SK-N-SH treated with all-trans-retinoic acid at 6 μM for 48 hours (cell line): ENCODE results near the gene GRXCR1.

Source experiments
- ATAC-seq: fragments of 200-7000 bp; cut with Tn5 transposase; 3 replicates; pipeline ENCODE4 v1.9.1; 2020; ENCODE audit warnings: mild to moderate bottlenecking, moderate library complexity
- ARNTL ChIP-seq: fragments of 450-650 bp; formaldehyde crosslinking; IDR thresholded peaks from 2 replicates; pipeline ENCODE4 v1.5.0; 2020; ENCODE audit warnings: low read depth, mild to moderate bottlenecking, moderate library complexity, borderline replicate concordance
- CSDC2 ChIP-seq: fragments of 250-450 bp; sonication (Bioruptor Pico); IDR thresholded peaks from 2 replicates; pipeline ENCODE4 v1.5.0; 2020; ENCODE audit warnings: mild to moderate bottlenecking, moderate library complexity
- ESRRG ChIP-seq: fragments of 250-450 bp; sonication (Bioruptor Pico); IDR thresholded peaks from 2 replicates; pipeline ENCODE4 v1.6.1; 2021; ENCODE audit warnings: mild to moderate bottlenecking
- ISL1 ChIP-seq: fragments of 250-450 bp; sonication (Bioruptor Pico); IDR thresholded peaks from 2 replicates; pipeline ENCODE4 v2.1.2; 2022; ENCODE audit warnings: mild to moderate bottlenecking, moderate library complexity
- PPARA ChIP-seq: fragments of 250-450 bp; sonication (Bioruptor Pico); IDR thresholded peaks from 2 replicates; pipeline ENCODE4 v1.5.0; 2020; ENCODE audit warnings: mild to moderate bottlenecking, borderline replicate concordance
- TCF4 ChIP-seq: fragments of 250-450 bp; sonication (Bioruptor Pico); IDR thresholded peaks from 2 replicates; pipeline ENCODE4 v1.8.0; 2021; ENCODE audit warnings: mild to moderate bottlenecking, moderate library complexity, borderline replicate concordance
- TOX ChIP-seq: fragments of 250-450 bp; sonication (Bioruptor Pico); IDR thresholded peaks from 2 replicates; pipeline ENCODE4 v1.8.0; 2021; ENCODE audit warnings: mild to moderate bottlenecking, moderate library complexity, borderline replicate concordance
- ZFP3 ChIP-seq: fragments of 250-450 bp; sonication (Bioruptor Pico); IDR thresholded peaks from 2 replicates; pipeline ENCODE4 v1.5.0; 2020; ENCODE audit warnings: mild to moderate bottlenecking, moderate library complexity
- ZFP30 ChIP-seq: fragments of 450-650 bp; formaldehyde crosslinking; IDR thresholded peaks from 2 replicates; pipeline ENCODE4 v1.5.0; 2022; ENCODE audit warnings: mild to moderate bottlenecking, moderate library complexity
- ZNF565 ChIP-seq: fragments of 450-650 bp; formaldehyde crosslinking; conservative IDR thresholded peaks from 2 replicates; pipeline ENCODE4 v1.5.0; 2020; ENCODE audit warnings: low read depth, mild to moderate bottlenecking, moderate library complexity
- ZNF8 ChIP-seq: fragments of 450-650 bp; formaldehyde crosslinking; IDR thresholded peaks from 2 replicates; pipeline ENCODE4 v1.5.0; 2020; ENCODE audit warnings: mild to moderate bottlenecking, moderate library complexity
- TF ChIP-seq, protein P1 (sequence below): fragments of 250-450 bp; sonication (Bioruptor Pico); IDR thresholded peaks from 2 replicates; pipeline ENCODE4 v1.5.1; 2020; ENCODE audit warnings: low read depth, mild to moderate bottlenecking, moderate library complexity
- TF ChIP-seq, protein P2 (sequence below): fragments of 250-450 bp; sonication (Bioruptor Pico); IDR thresholded peaks from 2 replicates; pipeline ENCODE4 v1.5.0; 2020; ENCODE audit warnings: mild to moderate bottlenecking, moderate library complexity
- TF ChIP-seq, protein P3 (sequence below): fragments of 250-450 bp; sonication (Bioruptor Pico); IDR thresholded peaks from 2 replicates; pipeline ENCODE4 v1.8.0; 2021; ENCODE audit warnings: low read depth, mild to moderate bottlenecking, moderate library complexity, borderline replicate concordance
- TF ChIP-seq, protein P4 (sequence below): fragments of 250-450 bp; sonication (Bioruptor Pico); IDR thresholded peaks from 2 replicates; pipeline ENCODE4 v1.5.1; 2021; ENCODE audit warnings: mild to moderate bottlenecking, moderate library complexity
- TF ChIP-seq, protein P5 (sequence below): fragments of 250-450 bp; sonication (Bioruptor Pico); IDR thresholded peaks from 2 replicates; pipeline ENCODE4 v1.8.0; 2020; ENCODE audit warnings: mild to moderate bottlenecking, moderate library complexity, borderline replicate concordance

The GRXCR1 gene

DNA sequence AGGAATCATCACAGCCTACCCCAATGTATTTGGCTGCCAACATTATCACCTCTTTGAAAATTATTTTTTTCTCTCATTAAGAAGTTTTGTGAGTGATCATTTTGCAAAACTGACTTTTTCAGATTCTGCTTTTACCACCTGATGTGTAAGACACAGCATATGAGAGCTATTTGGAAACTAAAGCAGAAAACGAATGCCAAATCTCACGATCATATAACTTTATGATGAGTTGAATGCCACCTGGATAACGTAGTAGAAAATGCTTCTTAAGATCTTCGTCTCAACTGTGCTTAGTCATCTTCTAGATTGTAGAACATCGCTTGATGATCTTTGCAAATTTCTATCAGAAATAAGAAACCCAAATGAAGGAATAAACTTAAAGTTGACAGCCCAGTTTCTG lies 21.3 kb upstream of the GRXCR1 start:
- TF ChIP-seq TOX (CRISPR knock-in tag) (no peak), ZNF8 (no peak)
- TF ChIP-seq, protein P1, sequence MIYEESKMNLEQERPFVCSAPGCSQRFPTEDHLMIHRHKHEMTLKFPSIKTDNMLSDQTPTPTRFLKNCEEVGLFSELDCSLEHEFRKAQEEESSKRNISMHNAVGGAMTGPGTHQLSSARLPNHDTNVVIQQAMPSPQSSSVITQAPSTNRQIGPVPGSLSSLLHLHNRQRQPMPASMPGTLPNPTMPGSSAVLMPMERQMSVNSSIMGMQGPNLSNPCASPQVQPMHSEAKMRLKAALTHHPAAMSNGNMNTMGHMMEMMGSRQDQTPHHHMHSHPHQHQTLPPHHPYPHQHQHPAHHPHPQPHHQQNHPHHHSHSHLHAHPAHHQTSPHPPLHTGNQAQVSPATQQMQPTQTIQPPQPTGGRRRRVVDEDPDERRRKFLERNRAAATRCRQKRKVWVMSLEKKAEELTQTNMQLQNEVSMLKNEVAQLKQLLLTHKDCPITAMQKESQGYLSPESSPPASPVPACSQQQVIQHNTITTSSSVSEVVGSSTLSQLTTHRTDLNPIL (CRISPR knock-in tag), result no peak
- TF ChIP-seq, protein P2, sequence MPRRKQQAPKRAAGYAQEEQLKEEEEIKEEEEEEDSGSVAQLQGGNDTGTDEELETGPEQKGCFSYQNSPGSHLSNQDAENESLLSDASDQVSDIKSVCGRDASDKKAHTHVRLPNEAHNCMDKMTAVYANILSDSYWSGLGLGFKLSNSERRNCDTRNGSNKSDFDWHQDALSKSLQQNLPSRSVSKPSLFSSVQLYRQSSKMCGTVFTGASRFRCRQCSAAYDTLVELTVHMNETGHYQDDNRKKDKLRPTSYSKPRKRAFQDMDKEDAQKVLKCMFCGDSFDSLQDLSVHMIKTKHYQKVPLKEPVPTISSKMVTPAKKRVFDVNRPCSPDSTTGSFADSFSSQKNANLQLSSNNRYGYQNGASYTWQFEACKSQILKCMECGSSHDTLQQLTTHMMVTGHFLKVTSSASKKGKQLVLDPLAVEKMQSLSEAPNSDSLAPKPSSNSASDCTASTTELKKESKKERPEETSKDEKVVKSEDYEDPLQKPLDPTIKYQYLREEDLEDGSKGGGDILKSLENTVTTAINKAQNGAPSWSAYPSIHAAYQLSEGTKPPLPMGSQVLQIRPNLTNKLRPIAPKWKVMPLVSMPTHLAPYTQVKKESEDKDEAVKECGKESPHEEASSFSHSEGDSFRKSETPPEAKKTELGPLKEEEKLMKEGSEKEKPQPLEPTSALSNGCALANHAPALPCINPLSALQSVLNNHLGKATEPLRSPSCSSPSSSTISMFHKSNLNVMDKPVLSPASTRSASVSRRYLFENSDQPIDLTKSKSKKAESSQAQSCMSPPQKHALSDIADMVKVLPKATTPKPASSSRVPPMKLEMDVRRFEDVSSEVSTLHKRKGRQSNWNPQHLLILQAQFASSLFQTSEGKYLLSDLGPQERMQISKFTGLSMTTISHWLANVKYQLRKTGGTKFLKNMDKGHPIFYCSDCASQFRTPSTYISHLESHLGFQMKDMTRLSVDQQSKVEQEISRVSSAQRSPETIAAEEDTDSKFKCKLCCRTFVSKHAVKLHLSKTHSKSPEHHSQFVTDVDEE, result no peak

DNA sequence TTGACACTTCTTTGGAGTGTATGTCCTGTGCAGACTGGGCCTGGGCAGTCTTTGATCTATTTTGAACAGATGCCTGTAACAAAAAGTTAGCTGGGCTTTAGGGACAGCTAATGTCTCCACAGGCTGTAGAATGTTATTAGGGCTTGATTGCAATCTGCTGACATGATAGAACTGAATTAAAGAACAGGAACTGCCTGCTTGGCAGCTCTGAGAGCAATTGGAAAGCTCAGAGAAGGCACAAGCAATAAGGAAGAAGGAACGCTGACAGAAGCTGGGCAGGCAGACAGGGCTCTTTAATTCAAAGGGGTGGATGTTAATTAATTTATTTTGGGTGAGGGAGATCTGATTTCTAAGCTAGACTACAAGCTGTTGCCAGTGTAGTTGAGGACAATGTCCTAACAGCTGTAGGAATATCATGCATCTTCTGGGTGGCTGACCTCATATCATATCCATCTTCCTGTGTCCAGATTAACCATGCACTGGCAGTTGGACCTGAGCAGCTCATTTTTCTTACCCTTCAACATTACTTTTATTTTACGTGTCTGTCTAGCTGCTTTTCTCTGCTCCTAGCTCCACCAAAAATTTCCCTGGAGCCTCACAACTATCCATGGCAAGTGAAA lies 20.7 kb upstream of the GRXCR1 start:
- ATAC-seq, result no peak
- TF ChIP-seq, protein P3, sequence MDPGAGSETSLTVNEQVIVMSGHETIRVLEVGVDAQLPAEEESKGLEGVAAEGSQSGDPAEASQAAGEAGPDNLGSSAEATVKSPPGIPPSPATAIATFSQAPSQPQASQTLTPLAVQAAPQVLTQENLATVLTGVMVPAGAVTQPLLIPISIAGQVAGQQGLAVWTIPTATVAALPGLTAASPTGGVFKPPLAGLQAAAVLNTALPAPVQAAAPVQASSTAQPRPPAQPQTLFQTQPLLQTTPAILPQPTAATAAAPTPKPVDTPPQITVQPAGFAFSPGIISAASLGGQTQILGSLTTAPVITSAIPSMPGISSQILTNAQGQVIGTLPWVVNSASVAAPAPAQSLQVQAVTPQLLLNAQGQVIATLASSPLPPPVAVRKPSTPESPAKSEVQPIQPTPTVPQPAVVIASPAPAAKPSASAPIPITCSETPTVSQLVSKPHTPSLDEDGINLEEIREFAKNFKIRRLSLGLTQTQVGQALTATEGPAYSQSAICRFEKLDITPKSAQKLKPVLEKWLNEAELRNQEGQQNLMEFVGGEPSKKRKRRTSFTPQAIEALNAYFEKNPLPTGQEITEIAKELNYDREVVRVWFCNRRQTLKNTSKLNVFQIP (CRISPR knock-in tag), result no peak
- TF ChIP-seq TCF4 (no peak), TOX (CRISPR knock-in tag) (no peak), ZNF565 (CRISPR knock-in tag) (no peak), ZFP3 (no peak), ARNTL (CRISPR knock-in tag) (no peak), ISL1 (CRISPR knock-in tag) (no peak), CSDC2 (CRISPR knock-in tag) (no peak)
- TF ChIP-seq, protein P2, result no peak

More for the DNA sequence above, 21.3 kb upstream of the GRXCR1 start:
- ATAC-seq, result no peak

DNA sequence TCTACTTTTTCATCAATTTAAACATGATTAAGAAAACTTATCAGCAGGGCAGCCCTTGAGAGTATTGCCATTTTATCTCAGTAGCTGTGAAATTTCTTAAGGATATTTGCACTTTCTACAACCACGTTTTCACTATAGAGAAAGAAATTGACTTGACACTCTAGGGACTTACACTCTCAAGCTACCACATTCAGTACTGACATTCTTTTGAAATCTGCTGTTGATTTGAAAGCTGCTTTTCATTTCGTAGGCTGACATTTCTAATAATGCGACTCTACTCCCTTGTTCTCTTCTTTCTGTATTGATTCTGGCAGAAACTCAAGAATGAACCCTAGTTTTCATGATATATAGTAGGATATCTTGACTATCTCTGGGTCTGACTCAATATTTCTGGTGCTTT lies 13.7 kb upstream of the GRXCR1 start:
- TF ChIP-seq ZFP30 (CRISPR knock-in tag) (no peak), ESRRG (CRISPR knock-in tag) (no peak), PPARA (CRISPR knock-in tag) (no peak), TCF4 (no peak), CSDC2 (CRISPR knock-in tag) (no peak)
- TF ChIP-seq, protein P3 (CRISPR knock-in tag), result no peak
- TF ChIP-seq, protein P4, sequence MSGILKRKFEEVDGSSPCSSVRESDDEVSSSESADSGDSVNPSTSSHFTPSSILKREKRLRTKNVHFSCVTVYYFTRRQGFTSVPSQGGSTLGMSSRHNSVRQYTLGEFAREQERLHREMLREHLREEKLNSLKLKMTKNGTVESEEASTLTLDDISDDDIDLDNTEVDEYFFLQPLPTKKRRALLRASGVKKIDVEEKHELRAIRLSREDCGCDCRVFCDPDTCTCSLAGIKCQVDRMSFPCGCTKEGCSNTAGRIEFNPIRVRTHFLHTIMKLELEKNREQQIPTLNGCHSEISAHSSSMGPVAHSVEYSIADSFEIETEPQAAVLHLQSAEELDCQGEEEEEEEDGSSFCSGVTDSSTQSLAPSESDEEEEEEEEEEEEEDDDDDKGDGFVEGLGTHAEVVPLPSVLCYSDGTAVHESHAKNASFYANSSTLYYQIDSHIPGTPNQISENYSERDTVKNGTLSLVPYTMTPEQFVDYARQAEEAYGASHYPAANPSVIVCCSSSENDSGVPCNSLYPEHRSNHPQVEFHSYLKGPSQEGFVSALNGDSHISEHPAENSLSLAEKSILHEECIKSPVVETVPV (CRISPR knock-in tag), result no peak
- TF ChIP-seq, protein P5, sequence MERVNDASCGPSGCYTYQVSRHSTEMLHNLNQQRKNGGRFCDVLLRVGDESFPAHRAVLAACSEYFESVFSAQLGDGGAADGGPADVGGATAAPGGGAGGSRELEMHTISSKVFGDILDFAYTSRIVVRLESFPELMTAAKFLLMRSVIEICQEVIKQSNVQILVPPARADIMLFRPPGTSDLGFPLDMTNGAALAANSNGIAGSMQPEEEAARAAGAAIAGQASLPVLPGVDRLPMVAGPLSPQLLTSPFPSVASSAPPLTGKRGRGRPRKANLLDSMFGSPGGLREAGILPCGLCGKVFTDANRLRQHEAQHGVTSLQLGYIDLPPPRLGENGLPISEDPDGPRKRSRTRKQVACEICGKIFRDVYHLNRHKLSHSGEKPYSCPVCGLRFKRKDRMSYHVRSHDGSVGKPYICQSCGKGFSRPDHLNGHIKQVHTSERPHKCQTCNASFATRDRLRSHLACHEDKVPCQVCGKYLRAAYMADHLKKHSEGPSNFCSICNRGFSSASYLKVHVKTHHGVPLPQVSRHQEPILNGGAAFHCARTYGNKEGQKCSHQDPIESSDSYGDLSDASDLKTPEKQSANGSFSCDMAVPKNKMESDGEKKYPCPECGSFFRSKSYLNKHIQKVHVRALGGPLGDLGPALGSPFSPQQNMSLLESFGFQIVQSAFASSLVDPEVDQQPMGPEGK (CRISPR knock-in tag), result no peak
- ATAC-seq, result no peak
